Suprapubic skin (tissue), 4 donors: ENCODE results near the gene RETN. TPM values are rescaled to one million over a fixed set of nuclear protein-coding genes. Genes with fewer than 3 reads are reported as not detected.

Experiments used
- DNase-seq, 2 donors: peaks; one replicate each; pipeline ENCODE4 v3.0.0-alpha.2; 2019; ENCODE audit warnings: low spot score in 2 of 2
- H3K27ac ChIP-seq: fragments of 200-600 bp; sonication (generic); one replicate; pipeline ENCODE4 v1.5.1; 2019
- H3K27me3 ChIP-seq: fragments of 200-600 bp; sonication (generic); one replicate; pipeline ENCODE4 v1.5.1; 2019
- H3K36me3 ChIP-seq: fragments of 200-600 bp; sonication (generic); one replicate; pipeline ENCODE4 v1.5.1; 2019
- H3K4me1 ChIP-seq: fragments of 200-600 bp; sonication (generic); one replicate; pipeline ENCODE4 v1.5.1; 2019
- H3K4me3 ChIP-seq: fragments of 200-600 bp; sonication (generic); one replicate; pipeline ENCODE4 v1.5.1; 2019; ENCODE audit warnings: mild to moderate bottlenecking
- H3K9me3 ChIP-seq: fragments of 200-600 bp; sonication (generic); one replicate; pipeline ENCODE4 v1.5.1; 2019
- EP300 ChIP-seq: sonication (generic); formaldehyde crosslinking; IDR thresholded peaks from one replicate; pipeline ENCODE4 v1.6.1; 2017; ENCODE audit warnings: antibody characterized with exemption
- POLR2A ChIP-seq, 2 donors: fragments of 450-650 bp; IDR thresholded peaks; one replicate each; pipeline ENCODE4 v1.6.1; 2017; ENCODE audit warnings: antibody characterized with exemption in 2 of 2, mild to moderate bottlenecking in 2 of 2, moderate library complexity in 2 of 2
- POLR2AphosphoS5 ChIP-seq, 3 donors: sonication (generic); formaldehyde crosslinking; IDR thresholded peaks; one replicate each; pipeline ENCODE4 v1.6.1; 2017; ENCODE audit warnings: antibody characterized with exemption in 3 of 3
- WGBS: methylation state at CpG from one replicate; pipeline ENCODE4 v1.1.5; 2018; 5-methylcytosine and 5-hydroxymethylcytosine counted together
- total RNA-seq, 4 donors: library from RNA; depleted of rRNA; stranded (reverse); fragments of >200 nt; gene quantifications; one replicate each; pipeline ENCODE4 v1.1.0, GENCODE V29; 2016
- TF ChIP-seq, protein P1 (sequence below), 2 donors: fragments of 200-600 bp in 1 of 2; fragments of 450-650 bp in 1 of 2; sonication (generic) in 1 of 2; IDR thresholded peaks; one replicate each; pipeline ENCODE4 v1.5.1; 2016 to 2019; ENCODE audit warnings: antibody characterized with exemption in 2 of 2, mild to moderate bottlenecking in 1 of 2, moderate library complexity in 1 of 2

Gene RETN
- total RNA-seq, 4 donors from 2014 or later: not detected

- H3K4me3 ChIP-seq: no peak overlapping the region
- no peak overlapping the region for H3K27ac ChIP-seq
- WGBS: 94% methylated on average over 17 of the region's 39 CpGs
- no peak for DNase-seq
- H3K36me3 ChIP-seq: peaks cover 75% of the 10 kb centered on the region
- peaks cover 37% of the 10 kb centered on the region for H3K4me1 ChIP-seq
- TF ChIP-seq, protein P1, sequence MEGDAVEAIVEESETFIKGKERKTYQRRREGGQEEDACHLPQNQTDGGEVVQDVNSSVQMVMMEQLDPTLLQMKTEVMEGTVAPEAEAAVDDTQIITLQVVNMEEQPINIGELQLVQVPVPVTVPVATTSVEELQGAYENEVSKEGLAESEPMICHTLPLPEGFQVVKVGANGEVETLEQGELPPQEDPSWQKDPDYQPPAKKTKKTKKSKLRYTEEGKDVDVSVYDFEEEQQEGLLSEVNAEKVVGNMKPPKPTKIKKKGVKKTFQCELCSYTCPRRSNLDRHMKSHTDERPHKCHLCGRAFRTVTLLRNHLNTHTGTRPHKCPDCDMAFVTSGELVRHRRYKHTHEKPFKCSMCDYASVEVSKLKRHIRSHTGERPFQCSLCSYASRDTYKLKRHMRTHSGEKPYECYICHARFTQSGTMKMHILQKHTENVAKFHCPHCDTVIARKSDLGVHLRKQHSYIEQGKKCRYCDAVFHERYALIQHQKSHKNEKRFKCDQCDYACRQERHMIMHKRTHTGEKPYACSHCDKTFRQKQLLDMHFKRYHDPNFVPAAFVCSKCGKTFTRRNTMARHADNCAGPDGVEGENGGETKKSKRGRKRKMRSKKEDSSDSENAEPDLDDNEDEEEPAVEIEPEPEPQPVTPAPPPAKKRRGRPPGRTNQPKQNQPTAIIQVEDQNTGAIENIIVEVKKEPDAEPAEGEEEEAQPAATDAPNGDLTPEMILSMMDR (IDR thresholded peaks at IDR 0.05): no peak
- no peak for TF ChIP-seq POLR2A (IDR thresholded peaks at IDR 0.05)
- no peak for TF ChIP-seq EP300
- TF ChIP-seq POLR2AphosphoS5 (IDR thresholded peaks at IDR 0.05): no peak
- no peaks in the 10 kb centered on the region for H3K27me3 ChIP-seq
- H3K9me3 ChIP-seq: no peaks in the 10 kb centered on the region
Observed at GRCh38 chr19:7623725-7624603, 44.9 kb upstream of the RETN start.

DNA sequence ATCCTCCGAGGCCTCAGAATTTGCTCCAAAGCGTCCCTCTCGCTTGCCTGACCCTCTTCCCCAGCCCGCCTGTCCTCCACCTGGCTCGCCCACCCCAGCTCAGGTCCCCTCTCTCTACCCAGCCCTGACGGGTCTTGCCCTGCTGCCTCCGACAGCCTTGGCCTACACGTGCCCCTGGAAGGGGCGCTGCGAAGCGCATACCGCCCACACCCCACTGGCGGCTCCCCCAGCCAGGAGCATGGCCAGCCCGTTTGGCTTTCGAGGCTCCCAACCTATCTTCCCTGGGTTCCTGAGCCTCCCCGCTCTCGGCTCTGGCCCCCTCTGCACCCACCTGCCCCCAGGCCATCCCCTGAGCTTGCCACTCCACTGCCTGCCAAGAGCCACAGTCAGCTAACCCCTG lies 44.0 kb upstream of the RETN start:
- H3K27ac ChIP-seq: no peak overlapping the region
- DNase-seq: no peak
- TF ChIP-seq, protein P1 (IDR thresholded peaks at IDR 0.05): no peak
- no peak for TF ChIP-seq POLR2AphosphoS5 (IDR thresholded peaks at IDR 0.05)
- TF ChIP-seq EP300: no peak
- peaks cover 28% of the 10 kb centered on the region for H3K4me1 ChIP-seq
- no peaks in the 10 kb centered on the region for H3K9me3 ChIP-seq
- H3K27me3 ChIP-seq: no peaks in the 10 kb centered on the region
- 88% methylated on average over 17 of the region's 17 CpGs for WGBS
- H3K4me3 ChIP-seq: no peak overlapping the region
- H3K36me3 ChIP-seq: peaks cover 67% of the 10 kb centered on the region

- DNase-seq: no peak
- no peak overlapping the region for H3K4me3 ChIP-seq
- H3K36me3 ChIP-seq: peaks cover 56% of the 10 kb centered on the region
- 92% methylated on average over 13 of the region's 34 CpGs for WGBS
- no peaks in the 10 kb centered on the region for H3K9me3 ChIP-seq
- no peak for TF ChIP-seq POLR2AphosphoS5 (IDR thresholded peaks at IDR 0.05)
- no peak for TF ChIP-seq POLR2A (IDR thresholded peaks at IDR 0.05)
- TF ChIP-seq EP300: no peak
- TF ChIP-seq, protein P1 (IDR thresholded peaks at IDR 0.05): no peak
- no peak overlapping the region for H3K27ac ChIP-seq
- H3K4me1 ChIP-seq: peaks cover 27% of the 10 kb centered on the region
- no peaks in the 10 kb centered on the region for H3K27me3 ChIP-seq
Observed at GRCh38 chr19:7625763-7626372, 43.0 kb upstream of the RETN start.

- WGBS: 90% methylated on average over 22 of the region's 24 CpGs
- peaks cover 46% of the 10 kb centered on the region for H3K36me3 ChIP-seq
- TF ChIP-seq, protein P1 (IDR thresholded peaks at IDR 0.05): no peak
- TF ChIP-seq POLR2A (IDR thresholded peaks at IDR 0.05): no peak
- TF ChIP-seq POLR2AphosphoS5 (IDR thresholded peaks at IDR 0.05): no peak
- no peak for TF ChIP-seq EP300
Observed at GRCh38 chr19:7627166-7627565, 41.7 kb upstream of the RETN start.

More at GRCh38 chr19:7627166-7627565, 41.7 kb upstream of the RETN start:
- Histone ChIP-seq H3K4me1 (peaks cover 34% of the 10 kb centered on the region), H3K9me3 (no peaks in the 10 kb centered on the region), H3K27me3 (no peaks in the 10 kb centered on the region), H3K4me3 (no peak overlapping the region), H3K27ac (no peak overlapping the region)
- no peak for DNase-seq
